A549 (cell line): ENCODE data around the gene LDLRAD1. TPM values are rescaled to one million over a fixed set of nuclear protein-coding genes. Genes with fewer than 3 reads are reported as not detected.

Experiments used
- ATAC-seq, 2 experiments: fragments of 200-7000 bp in 1 of 2; fragments of >200 bp in 1 of 2; cut with Nextera tagmentation in 1 of 2; cut with Tn5 transposase in 1 of 2; 3 replicates each; pipeline versions ENCODE4 v1.8.0 to v1.9.1; 2018 to 2020; ENCODE audit warnings: mild to moderate bottlenecking in 1 of 2, moderate library complexity in 1 of 2
- CTCF ChIA-PET: fragments of 300-600 bp; sonication (Branson Sonifier 250); formaldehyde crosslinking; extraction: SDS; loops from one replicate; lab custom pipeline; 2021; ENCODE audit warnings: antibody characterized with exemption, inconsistent platforms; lab: Yijun Ruan, JAX
- POLR2A ChIA-PET: fragments of 350-600 bp; formaldehyde crosslinking; extraction: SDS; loops from one replicate; lab custom pipeline; 2021; ENCODE audit warnings: antibody characterized with exemption, inconsistent platforms; lab: Yijun Ruan, JAX
- DNase-seq, 2 experiments: peaks; one replicate each; pipeline versions ENCODE4 v3.0.0 to v3.0.0-alpha.2; 2011 to 2016; ENCODE audit warnings: low read depth in 1 of 2, low spot score in 1 of 2
- FAIRE-seq: peaks from 2 replicates; lab custom pipeline; 2011; peaks lifted over from hg19 to GRCh38; lab: Jason Lieb, UNC
- H3K27ac ChIP-seq, 2 experiments: fragments of >200 bp; sonication (Bioruptor Twin); formaldehyde crosslinking; 3 replicates each; pipeline ENCODE4 v1.5.1; 2016 to 2017
- H3K4me1 ChIP-seq: fragments of >200 bp; sonication (Bioruptor Twin); formaldehyde crosslinking; 3 replicates; pipeline ENCODE4 v1.6.1; 2016
- H3K4me2 ChIP-seq: fragments of >200 bp; sonication (Bioruptor Twin); formaldehyde crosslinking; 3 replicates; pipeline ENCODE4 v1.6.1; 2016
- H3K4me3 ChIP-seq: fragments of >200 bp; sonication (Bioruptor Twin); formaldehyde crosslinking; 3 replicates; pipeline ENCODE4 v1.5.1; 2016
- H3K9me3 ChIP-seq: fragments of >200 bp; sonication (Bioruptor Twin); formaldehyde crosslinking; 3 replicates; pipeline ENCODE4 v1.6.1; 2016
- CBX2 ChIP-seq: fragments of 200-600 bp; sonication (generic); IDR thresholded peaks from 2 replicates; pipeline ENCODE4 v1.6.1; 2016; ENCODE audit warnings: low read depth, mild to moderate bottlenecking, borderline replicate concordance
- CHD2 ChIP-seq: fragments of 150-350 bp; IDR thresholded peaks from 2 replicates; pipeline ENCODE4 v1.6.1; 2014; ENCODE audit warnings: low read length; ENCODE audit not compliant: partially characterized antibody
- EHMT2 ChIP-seq: fragments of 200-600 bp; sonication (generic); IDR thresholded peaks from 2 replicates; pipeline ENCODE4 v1.6.1; 2016; ENCODE audit warnings: antibody characterized with exemption, low read depth, mild to moderate bottlenecking, moderate library complexity
- FOXS1 ChIP-seq: fragments of 250-450 bp; sonication (Bioruptor Pico); IDR thresholded peaks from 2 replicates; pipeline ENCODE4 v1.5.0; 2020; ENCODE audit warnings: mild to moderate bottlenecking, moderate library complexity
- GATA3 ChIP-seq: IDR thresholded peaks from 2 replicates; pipeline ENCODE4 v1.6.1; 2012; ENCODE audit warnings: borderline replicate concordance
- HDAC2 ChIP-seq: fragments of 200-600 bp; sonication (generic); IDR thresholded peaks from 2 replicates; pipeline ENCODE4 v1.6.1; 2016
- HES2 ChIP-seq: fragments of >200 bp; sonication (Bioruptor Twin); formaldehyde crosslinking; IDR thresholded peaks from 2 replicates; pipeline ENCODE4 v1.6.1; 2016
- HOXA7 ChIP-seq: fragments of 250-450 bp; sonication (Bioruptor Pico); IDR thresholded peaks from 2 replicates; pipeline ENCODE4 v1.5.0; 2020; ENCODE audit warnings: mild to moderate bottlenecking, moderate library complexity
- HOXB13 ChIP-seq: fragments of 250-450 bp; sonication (Bioruptor Pico); IDR thresholded peaks from 2 replicates; pipeline ENCODE4 v1.5.0; 2020; ENCODE audit warnings: low read depth, mild to moderate bottlenecking, moderate library complexity
- HOXB5 ChIP-seq: fragments of 250-450 bp; sonication (Bioruptor Pico); IDR thresholded peaks from 2 replicates; pipeline ENCODE4 v1.5.0; 2020; ENCODE audit warnings: mild to moderate bottlenecking, moderate library complexity
- JUNB ChIP-seq: fragments of >200 bp; sonication (Bioruptor Twin); formaldehyde crosslinking; IDR thresholded peaks from 2 replicates; pipeline ENCODE4 v1.6.1; 2016
- KDM1A ChIP-seq: fragments of 200-600 bp; sonication (generic); IDR thresholded peaks from 2 replicates; pipeline ENCODE4 v1.6.1; 2016; ENCODE audit warnings: low read depth, mild to moderate bottlenecking
- MAFK ChIP-seq: fragments of 450-650 bp; IDR thresholded peaks from 2 replicates; pipeline ENCODE4 v1.6.1; 2014; ENCODE audit not compliant: partially characterized antibody
- NPAS2 ChIP-seq: fragments of 250-450 bp; sonication (Bioruptor Pico); IDR thresholded peaks from 2 replicates; pipeline ENCODE4 v1.8.0; 2022; ENCODE audit warnings: mild to moderate bottlenecking, moderate library complexity, borderline replicate concordance
- NR3C1 ChIP-seq: fragments of >200 bp; sonication (Bioruptor Twin); formaldehyde crosslinking; IDR thresholded peaks from 3 replicates; pipeline ENCODE4 v1.6.1; 2017
- RAD21 ChIP-seq, 2 experiments: fragments of >200 bp in 1 of 2; sonication (Bioruptor Twin) in 1 of 2; formaldehyde crosslinking in 1 of 2; IDR thresholded peaks in 1 of 2; conservative IDR thresholded peaks in 1 of 2; 2 replicates in 1 of 2; 3 replicates in 1 of 2; pipeline ENCODE4 v1.6.1; 2012 to 2018; ENCODE audit warnings: inconsistent platforms in 1 of 2
- RNF2 ChIP-seq: fragments of 200-600 bp; sonication (generic); IDR thresholded peaks from 2 replicates; pipeline ENCODE4 v1.6.1; 2016; ENCODE audit warnings: low read depth, mild to moderate bottlenecking, antibody characterized with exemption, moderate library complexity, borderline replicate concordance
- SREBF2 ChIP-seq: fragments of 450-650 bp; IDR thresholded peaks from 2 replicates; pipeline ENCODE4 v1.6.1; 2014; ENCODE audit warnings: mild to moderate bottlenecking, moderate library complexity
- ZFP36 ChIP-seq: fragments of 450-650 bp; IDR thresholded peaks from 2 replicates; pipeline ENCODE4 v1.6.1; 2014; ENCODE audit warnings: borderline replicate concordance; ENCODE audit not compliant: partially characterized antibody
- ZNF302 ChIP-seq: fragments of 250-450 bp; sonication (Bioruptor Pico); IDR thresholded peaks from 2 replicates; pipeline ENCODE4 v1.9.0; 2021; ENCODE audit warnings: inconsistent platforms, mild to moderate bottlenecking, moderate library complexity
- ZSCAN20 ChIP-seq: fragments of 250-450 bp; sonication (Bioruptor Pico); IDR thresholded peaks from 2 replicates; pipeline ENCODE4 v1.8.0; 2022; ENCODE audit warnings: mild to moderate bottlenecking, moderate library complexity
- WGBS: methylation state at CpG from one replicate; pipeline ENCODE4 v1.1.6; 2017; ENCODE audit errors: missing lambda C conversion rate; 5-methylcytosine and 5-hydroxymethylcytosine counted together
- polyA plus RNA-seq, 4 experiments: library from polyadenylated mRNA; depleted of rRNA in 3 of 4; stranded (reverse); fragments of >200 nt; fragmentation: RNase III in 1 of 4; extraction: RNeasy Plus Mini Kit Qiagen cat#74134 plus additional on column Dnase treatment in 1 of 4; gene quantifications; 2 replicates in 3 of 4; 3 replicates in 1 of 4; pipeline ENCODE4 v1.2.3, GENCODE V29; 2011 to 2017
- TF ChIP-seq, protein P1 (sequence below): fragments of 200-600 bp; sonication (generic); IDR thresholded peaks from 2 replicates; pipeline ENCODE4 v1.6.1; 2016; ENCODE audit warnings: antibody characterized with exemption, mild to moderate bottlenecking, moderate library complexity
- TF ChIP-seq, protein P2 (sequence below): fragments of >200 bp; sonication (Bioruptor Twin); formaldehyde crosslinking; IDR thresholded peaks from 3 replicates; pipeline ENCODE4 v1.5.1; 2016
- TF ChIP-seq, protein P3 (sequence below): IDR thresholded peaks from 2 replicates; pipeline ENCODE4 v1.6.1; 2012

LDLRAD1 gene
- polyA plus RNA-seq, 2 of the 4 experiments (the other 2 are of a cell fraction) = 0.06 TPM; not detected in 1

DNA sequence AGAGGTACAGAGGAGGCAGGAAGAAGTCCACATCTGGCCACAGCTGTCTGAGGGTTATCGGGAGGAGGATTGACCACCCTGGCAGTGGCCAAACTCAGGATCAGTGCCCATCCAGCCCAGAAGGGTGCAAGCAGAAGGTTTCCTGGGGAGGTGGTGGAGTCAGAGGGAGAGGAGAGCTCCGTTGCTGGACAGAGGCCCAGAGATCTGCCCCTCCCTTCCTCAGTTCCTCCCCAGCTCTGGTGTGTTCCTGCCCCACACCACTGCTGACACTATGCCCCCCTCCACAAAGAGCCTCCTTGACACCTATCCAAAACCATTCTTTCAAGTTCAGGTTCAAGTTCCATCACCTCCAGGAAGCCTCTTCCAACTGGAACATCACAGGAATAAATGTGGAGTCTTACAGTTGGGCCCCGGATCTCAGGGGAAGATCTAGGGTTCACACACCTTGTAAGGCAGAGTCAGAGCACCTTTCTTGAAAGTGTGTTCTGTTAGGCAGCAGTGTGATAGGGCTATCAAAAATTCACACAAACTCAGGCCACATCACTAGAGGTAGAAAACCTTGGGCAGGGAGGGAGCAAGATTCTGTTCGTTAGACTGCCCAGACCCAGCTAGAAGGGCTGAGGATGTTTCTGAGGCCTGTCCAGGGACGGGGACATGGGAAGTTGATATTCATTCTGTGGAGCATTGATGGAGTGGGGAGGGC lies 7.4 kb downstream of the LDLRAD1 start:
- POLR2A ChIA-PET = no interaction called here
- FAIRE-seq = no peak

DNA sequence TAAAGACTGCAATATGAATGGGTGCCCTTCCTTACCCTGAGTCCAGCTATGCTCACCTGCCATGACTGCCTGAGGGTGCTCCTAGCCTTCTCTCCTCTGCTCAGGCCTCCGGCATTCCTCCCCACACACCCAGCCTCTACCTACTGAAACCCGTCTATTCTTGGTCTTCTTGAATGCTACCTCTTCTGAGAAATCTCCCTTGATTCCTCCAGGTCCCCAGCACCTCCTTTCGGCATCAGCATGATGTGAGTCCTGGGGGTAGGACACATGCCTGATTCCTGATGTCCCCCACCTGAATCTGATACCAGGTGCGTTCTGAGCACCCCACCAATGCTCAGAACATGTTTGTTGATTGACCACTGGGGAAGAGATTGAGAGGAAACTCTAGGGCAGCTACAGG lies 8.6 kb downstream of the LDLRAD1 start:
- ATAC-seq = no peak
- Histone ChIP-seq H3K4me2 (no peak overlapping the region), H3K4me3 (no peak overlapping the region), H3K4me1 (no peaks in the 10 kb centered on the region), H3K9me3 (no peaks in the 10 kb centered on the region), H3K27ac (no peak overlapping the region)
- CTCF ChIA-PET = no interaction called here
- POLR2A ChIA-PET = no interaction called here
- no peak for TF ChIP-seq KDM1A
- no peak for TF ChIP-seq ZFP36
- TF ChIP-seq HDAC2 = no peak
- no peak for TF ChIP-seq GATA3
- TF ChIP-seq ZSCAN20 (CRISPR knock-in tag) = no peak
- TF ChIP-seq MAFK = no peak
- TF ChIP-seq RNF2 = no peak
- TF ChIP-seq NR3C1 = no peak
- DNase-seq = no peak
- 59% methylated on average over 3 of the region's 4 CpGs for WGBS
- FAIRE-seq = no peak

More for the DNA sequence above, 7.4 kb downstream of the LDLRAD1 start:
- DNase-seq = no peak
- ATAC-seq = no peak
- CTCF ChIA-PET = no interaction called here
- Histone ChIP-seq H3K27ac (no peak overlapping the region), H3K4me2 (no peak overlapping the region), H3K4me3 (no peak overlapping the region), H3K9me3 (no peaks in the 10 kb centered on the region), H3K4me1 (no peaks in the 10 kb centered on the region)
- no peak for TF ChIP-seq ZNF302 (CRISPR knock-in tag)
- 70% methylated on average over 5 of the region's 5 CpGs for WGBS

DNA sequence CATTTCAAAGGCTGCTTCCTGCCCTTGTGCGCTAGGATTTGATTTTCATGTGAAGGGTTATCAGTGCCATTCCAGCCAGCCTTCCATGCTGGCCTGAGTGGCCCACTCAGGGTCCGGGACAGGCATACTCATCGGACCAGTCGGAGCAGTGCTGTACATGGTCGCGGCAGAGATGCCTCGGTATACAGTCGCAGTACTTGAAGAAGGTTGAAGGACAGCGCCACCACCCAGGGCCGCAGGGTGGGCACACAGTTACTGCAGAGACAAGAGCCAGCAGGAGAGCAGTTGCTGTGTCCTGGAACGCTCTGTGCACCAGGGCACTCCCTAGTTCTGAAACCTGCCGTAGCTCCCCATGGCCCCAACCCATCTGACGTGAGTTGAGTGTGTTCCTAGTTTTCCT lies 9.1 kb downstream of the LDLRAD1 start:
- Histone ChIP-seq H3K4me3 (no peak overlapping the region), H3K4me2 (no peak overlapping the region), H3K4me1 (no peaks in the 10 kb centered on the region), H3K27ac (no peak overlapping the region), H3K9me3 (no peaks in the 10 kb centered on the region)
- CTCF ChIA-PET = no interaction called here
- POLR2A ChIA-PET = no interaction called here
- DNase-seq (no peak), FAIRE-seq (no peak), ATAC-seq (no peak)
- 79% methylated on average over 7 of the region's 13 CpGs for WGBS
- TF ChIP-seq JUNB (no peak), NR3C1 (no peak), NPAS2 (CRISPR knock-in tag) (no peak), ZSCAN20 (CRISPR knock-in tag) (no peak), HOXA7 (CRISPR knock-in tag) (no peak), SREBF2 (no peak), HES2 (no peak), HOXB5 (CRISPR knock-in tag) (no peak), CHD2 (no peak), CBX2 (no peak), GATA3 (no peak), HDAC2 (no peak), RAD21 (conservative IDR thresholded peaks at IDR 0.05 in 1 of 2, IDR thresholded peaks at IDR 0.05 in 1 of 2) (no peak), EHMT2 (no peak), HOXB13 (CRISPR knock-in tag) (no peak), FOXS1 (CRISPR knock-in tag) (no peak)
- TF ChIP-seq, protein P1, sequence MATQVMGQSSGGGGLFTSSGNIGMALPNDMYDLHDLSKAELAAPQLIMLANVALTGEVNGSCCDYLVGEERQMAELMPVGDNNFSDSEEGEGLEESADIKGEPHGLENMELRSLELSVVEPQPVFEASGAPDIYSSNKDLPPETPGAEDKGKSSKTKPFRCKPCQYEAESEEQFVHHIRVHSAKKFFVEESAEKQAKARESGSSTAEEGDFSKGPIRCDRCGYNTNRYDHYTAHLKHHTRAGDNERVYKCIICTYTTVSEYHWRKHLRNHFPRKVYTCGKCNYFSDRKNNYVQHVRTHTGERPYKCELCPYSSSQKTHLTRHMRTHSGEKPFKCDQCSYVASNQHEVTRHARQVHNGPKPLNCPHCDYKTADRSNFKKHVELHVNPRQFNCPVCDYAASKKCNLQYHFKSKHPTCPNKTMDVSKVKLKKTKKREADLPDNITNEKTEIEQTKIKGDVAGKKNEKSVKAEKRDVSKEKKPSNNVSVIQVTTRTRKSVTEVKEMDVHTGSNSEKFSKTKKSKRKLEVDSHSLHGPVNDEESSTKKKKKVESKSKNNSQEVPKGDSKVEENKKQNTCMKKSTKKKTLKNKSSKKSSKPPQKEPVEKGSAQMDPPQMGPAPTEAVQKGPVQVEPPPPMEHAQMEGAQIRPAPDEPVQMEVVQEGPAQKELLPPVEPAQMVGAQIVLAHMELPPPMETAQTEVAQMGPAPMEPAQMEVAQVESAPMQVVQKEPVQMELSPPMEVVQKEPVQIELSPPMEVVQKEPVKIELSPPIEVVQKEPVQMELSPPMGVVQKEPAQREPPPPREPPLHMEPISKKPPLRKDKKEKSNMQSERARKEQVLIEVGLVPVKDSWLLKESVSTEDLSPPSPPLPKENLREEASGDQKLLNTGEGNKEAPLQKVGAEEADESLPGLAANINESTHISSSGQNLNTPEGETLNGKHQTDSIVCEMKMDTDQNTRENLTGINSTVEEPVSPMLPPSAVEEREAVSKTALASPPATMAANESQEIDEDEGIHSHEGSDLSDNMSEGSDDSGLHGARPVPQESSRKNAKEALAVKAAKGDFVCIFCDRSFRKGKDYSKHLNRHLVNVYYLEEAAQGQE = no peak
- TF ChIP-seq, protein P2, sequence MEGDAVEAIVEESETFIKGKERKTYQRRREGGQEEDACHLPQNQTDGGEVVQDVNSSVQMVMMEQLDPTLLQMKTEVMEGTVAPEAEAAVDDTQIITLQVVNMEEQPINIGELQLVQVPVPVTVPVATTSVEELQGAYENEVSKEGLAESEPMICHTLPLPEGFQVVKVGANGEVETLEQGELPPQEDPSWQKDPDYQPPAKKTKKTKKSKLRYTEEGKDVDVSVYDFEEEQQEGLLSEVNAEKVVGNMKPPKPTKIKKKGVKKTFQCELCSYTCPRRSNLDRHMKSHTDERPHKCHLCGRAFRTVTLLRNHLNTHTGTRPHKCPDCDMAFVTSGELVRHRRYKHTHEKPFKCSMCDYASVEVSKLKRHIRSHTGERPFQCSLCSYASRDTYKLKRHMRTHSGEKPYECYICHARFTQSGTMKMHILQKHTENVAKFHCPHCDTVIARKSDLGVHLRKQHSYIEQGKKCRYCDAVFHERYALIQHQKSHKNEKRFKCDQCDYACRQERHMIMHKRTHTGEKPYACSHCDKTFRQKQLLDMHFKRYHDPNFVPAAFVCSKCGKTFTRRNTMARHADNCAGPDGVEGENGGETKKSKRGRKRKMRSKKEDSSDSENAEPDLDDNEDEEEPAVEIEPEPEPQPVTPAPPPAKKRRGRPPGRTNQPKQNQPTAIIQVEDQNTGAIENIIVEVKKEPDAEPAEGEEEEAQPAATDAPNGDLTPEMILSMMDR = no peak
- TF ChIP-seq, protein P3, sequence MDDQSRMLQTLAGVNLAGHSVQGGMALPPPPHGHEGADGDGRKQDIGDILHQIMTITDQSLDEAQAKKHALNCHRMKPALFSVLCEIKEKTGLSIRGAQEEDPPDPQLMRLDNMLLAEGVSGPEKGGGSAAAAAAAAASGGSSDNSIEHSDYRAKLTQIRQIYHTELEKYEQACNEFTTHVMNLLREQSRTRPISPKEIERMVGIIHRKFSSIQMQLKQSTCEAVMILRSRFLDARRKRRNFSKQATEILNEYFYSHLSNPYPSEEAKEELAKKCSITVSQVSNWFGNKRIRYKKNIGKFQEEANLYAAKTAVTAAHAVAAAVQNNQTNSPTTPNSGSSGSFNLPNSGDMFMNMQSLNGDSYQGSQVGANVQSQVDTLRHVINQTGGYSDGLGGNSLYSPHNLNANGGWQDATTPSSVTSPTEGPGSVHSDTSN = no peak
